HEK293T (cell line): Measurements from ENCODE around the gene RPA1.

ENCODE experiments used
- ARNT ChIP-seq: fragments of 450-650 bp; IDR thresholded peaks from 2 replicates; pipeline ENCODE4 v1.6.1; 2017; ENCODE audit warnings: mild to moderate bottlenecking
- BHLHE40 ChIP-seq: fragments of 450-650 bp; IDR thresholded peaks from 2 replicates; pipeline ENCODE4 v1.6.1; 2016; ENCODE audit warnings: mild to moderate bottlenecking, moderate library complexity, borderline replicate concordance
- CTBP1 ChIP-seq: fragments of 450-650 bp; IDR thresholded peaks from 2 replicates; pipeline ENCODE4 v1.6.1; 2016; ENCODE audit warnings: borderline replicate concordance
- FOXM1 ChIP-seq: fragments of 450-650 bp; IDR thresholded peaks from 2 replicates; pipeline ENCODE4 v1.6.1; 2017; ENCODE audit warnings: mild to moderate bottlenecking, borderline replicate concordance
- L3MBTL2 ChIP-seq: fragments of 450-650 bp; conservative IDR thresholded peaks from 2 replicates; pipeline ENCODE4 v1.6.1; 2016; ENCODE audit warnings: mild to moderate bottlenecking
- NFRKB ChIP-seq: fragments of 450-650 bp; IDR thresholded peaks from 2 replicates; pipeline ENCODE4 v1.6.1; 2016; ENCODE audit warnings: mild to moderate bottlenecking, moderate library complexity
- SP1 ChIP-seq: fragments of 450-650 bp; IDR thresholded peaks from 2 replicates; pipeline ENCODE4 v1.6.1; 2017
- SUZ12 ChIP-seq: fragments of 450-650 bp; IDR thresholded peaks from 2 replicates; pipeline ENCODE4 v1.6.1; 2016; ENCODE audit warnings: mild to moderate bottlenecking
- TARDBP ChIP-seq: fragments of 450-650 bp; IDR thresholded peaks from 2 replicates; pipeline ENCODE4 v1.6.1; 2016
- ZNF384 ChIP-seq: fragments of 450-650 bp; IDR thresholded peaks from 2 replicates; pipeline ENCODE4 v1.6.1; 2016

- TF ChIP-seq ZNF384 (no peak), TARDBP (no peak), CTBP1 (no peak), SP1 (no peak), FOXM1 (no peak), SUZ12 (no peak), ARNT (no peak), NFRKB (no peak), BHLHE40 (no peak), L3MBTL2 (peak; percentile 56; the same call in 1 of the 2 replicates)
Observed at GRCh38 chr17:1829592-1830257, at the start of gene RPA1, which contains the start of gene SMYD4.
